KOPT-K1 (cell line): Measurements from ENCODE around the gene PCGF2.

ENCODE experiments used
- H3K27ac ChIP-seq: fragments of 200-600 bp; sonication (generic); 2 replicates; pipeline ENCODE4 v1.5.1; 2016; ENCODE audit warnings: antibody characterized with exemption, mild to moderate bottlenecking, low read depth, low read length; ENCODE audit not compliant: poor library complexity, severe bottlenecking
- H3K36me3 ChIP-seq: fragments of 200-600 bp; sonication (generic); 2 replicates; pipeline ENCODE4 v1.5.1; 2017; ENCODE audit warnings: antibody characterized with exemption, mild to moderate bottlenecking, low read length, moderate library complexity; ENCODE audit not compliant: insufficient read depth
- H3K9me3 ChIP-seq: fragments of 200-600 bp; sonication (generic); 2 replicates; pipeline ENCODE4 v1.5.1; 2017; ENCODE audit warnings: antibody characterized with exemption, low read length, mild to moderate bottlenecking; ENCODE audit not compliant: insufficient read depth, poor library complexity, severe bottlenecking

Gene PCGF2

DNA sequence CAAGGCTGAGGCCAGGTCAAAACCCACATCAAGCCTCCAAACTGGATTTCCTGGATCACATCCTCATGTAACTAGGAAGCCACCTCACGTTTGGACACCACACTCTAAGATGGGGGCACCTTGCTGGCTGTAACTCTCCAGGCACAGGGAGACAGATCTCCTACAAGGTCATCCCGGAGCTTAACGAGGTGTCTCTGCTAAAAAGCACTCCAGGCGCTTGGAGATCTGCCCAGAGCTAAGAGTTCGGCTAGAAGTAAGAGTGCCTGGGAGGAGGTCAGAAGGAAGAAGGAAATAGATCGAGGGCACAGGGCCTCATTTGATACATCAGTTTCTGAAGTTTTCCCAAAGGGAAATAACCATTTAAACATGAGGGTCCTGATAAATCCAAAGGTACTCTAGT, 20.3 kb upstream of the PCGF2 start:
- Histone ChIP-seq H3K27ac (no peak overlapping the region), H3K9me3 (no peaks in the 10 kb centered on the region), H3K36me3 (peaks cover 100% of the 10 kb centered on the region)

DNA sequence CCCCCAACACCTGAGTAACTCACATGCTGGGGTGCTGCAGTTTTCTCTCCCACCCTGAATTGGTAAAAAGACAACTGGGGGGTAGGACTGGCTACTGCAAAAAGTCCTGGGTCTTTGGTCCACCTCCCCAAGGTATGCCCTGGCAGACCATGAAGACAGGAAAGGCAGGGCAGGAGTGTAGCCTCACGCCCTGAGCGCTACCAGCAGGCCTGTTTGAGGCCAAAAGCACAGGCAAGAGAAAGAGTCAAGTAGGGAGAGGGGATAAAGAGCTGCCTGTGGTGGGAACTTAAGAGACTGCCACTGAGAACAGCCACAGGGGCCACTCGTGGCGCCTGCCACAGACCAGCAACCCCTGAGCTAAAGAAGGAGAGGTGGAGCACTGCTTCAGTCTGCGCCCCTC, 18.2 kb upstream of the PCGF2 start:
- no peak overlapping the region for H3K27ac ChIP-seq
- H3K9me3 ChIP-seq = no peaks in the 10 kb centered on the region
- H3K36me3 ChIP-seq = peaks cover 100% of the 10 kb centered on the region

DNA sequence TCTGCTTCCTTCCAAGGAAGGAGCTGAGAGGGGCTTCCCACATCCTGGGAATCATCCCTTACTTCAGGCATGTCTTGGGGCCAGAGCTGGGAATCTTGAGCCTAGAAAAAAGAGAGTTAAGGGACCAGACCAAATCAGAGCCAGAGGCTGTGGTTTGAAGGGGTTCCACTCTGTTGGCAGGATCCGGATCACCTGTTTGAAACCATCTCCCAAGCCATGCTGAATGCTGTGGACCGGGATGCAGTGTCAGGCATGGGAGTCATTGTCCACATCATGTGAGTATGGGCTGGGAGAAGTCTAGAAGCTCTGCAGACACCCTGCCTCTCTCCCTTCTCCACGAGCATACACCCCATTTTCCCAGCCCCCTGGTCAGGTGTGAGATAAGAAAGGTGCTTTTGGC, 14.1 kb upstream of the PCGF2 start:
- Histone ChIP-seq H3K27ac (no peak overlapping the region), H3K9me3 (no peaks in the 10 kb centered on the region), H3K36me3 (peaks cover 98% of the 10 kb centered on the region)

DNA sequence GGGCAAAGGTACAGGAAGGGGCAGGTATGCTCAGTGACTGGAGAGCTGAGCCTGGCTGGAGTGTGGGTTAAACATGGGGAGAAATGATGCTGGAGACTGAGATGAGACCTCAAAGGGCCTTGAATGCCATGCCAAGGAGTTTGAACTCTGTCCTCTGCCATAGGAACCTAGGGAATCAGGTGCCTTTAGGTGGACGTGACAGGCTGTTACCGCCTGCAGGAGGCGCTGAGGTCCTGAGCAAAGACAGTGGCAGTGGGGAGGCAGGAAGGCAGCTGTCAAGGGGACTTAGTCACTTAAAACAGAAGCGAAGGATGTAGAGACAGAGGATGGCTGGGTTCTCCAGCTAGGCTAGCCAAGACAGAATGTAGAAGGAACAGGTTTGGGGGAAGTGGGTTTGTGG, 13.5 kb upstream of the PCGF2 start:
- Histone ChIP-seq H3K27ac (no peak overlapping the region), H3K36me3 (peaks cover 98% of the 10 kb centered on the region), H3K9me3 (no peaks in the 10 kb centered on the region)

DNA sequence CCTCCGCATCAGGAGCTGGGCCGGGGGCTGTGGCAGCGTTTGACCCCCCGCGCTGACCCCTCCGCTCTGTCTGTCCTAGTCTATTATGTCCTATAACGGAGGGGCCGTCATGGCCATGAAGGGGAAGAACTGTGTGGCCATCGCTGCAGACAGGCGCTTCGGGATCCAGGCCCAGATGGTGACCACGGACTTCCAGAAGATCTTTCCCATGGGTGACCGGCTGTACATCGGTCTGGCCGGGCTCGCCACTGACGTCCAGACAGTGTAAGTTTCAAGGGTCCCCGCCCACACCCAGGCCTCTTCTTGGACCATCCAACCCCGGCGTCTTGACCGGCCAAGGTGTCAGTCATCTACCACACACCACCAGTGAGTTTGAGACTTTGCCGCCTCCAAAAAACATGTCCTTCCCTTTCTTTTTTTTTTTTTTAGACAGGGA, 5.0 kb upstream of the PCGF2 start:
- Histone ChIP-seq H3K36me3 (peaks cover 43% of the 10 kb centered on the region), H3K9me3 (no peaks in the 10 kb centered on the region), H3K27ac (peak overlapping the region; percentile 73)

DNA sequence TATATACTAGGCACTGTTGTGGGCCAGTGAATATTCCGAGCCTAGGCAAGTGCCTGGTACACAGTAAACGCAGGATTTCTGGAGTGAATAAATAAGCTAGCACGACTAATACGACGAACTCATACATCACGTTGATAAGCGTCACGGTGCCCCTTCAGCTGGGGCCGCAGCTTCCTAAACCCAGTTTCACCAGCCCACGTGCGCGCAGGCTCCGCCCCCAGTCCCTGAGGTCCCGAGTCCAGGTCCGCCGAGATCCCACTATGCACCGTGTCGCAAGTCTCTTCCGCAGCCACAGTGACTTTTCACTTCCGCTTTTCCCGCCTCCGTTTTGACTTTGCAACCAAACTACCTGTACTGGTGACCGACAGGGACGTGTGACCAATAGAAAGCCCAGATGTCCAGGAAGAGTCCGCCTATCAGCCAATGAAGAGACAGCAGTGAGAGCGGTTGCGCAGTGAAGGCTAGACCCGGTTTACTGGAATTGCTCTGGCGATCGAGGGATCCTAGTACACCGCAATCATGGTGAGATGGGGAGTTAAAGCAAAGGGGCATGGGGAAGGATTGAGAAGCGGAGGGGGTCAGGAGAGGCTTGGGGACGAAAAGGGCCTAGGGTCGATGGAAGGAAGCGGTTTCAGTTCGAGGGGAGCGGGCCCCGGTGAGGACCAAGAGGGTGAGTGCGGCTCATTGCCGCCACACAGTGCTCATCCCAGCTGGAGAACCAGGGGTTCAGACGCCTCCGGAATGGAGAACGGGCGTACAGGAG, 4.4 kb upstream of the PCGF2 start, which contains the start of gene PSMB3:
TSS of gene PSMB3 (plus strand) at position 434 of the 763 bp plus-strand sequence. CDS start at position 520, 86 bp downstream.
- no peaks in the 10 kb centered on the region for H3K9me3 ChIP-seq
- peak within 1 kb of the TSS; percentile 73 for H3K27ac ChIP-seq
- peaks cover 37% of the 10 kb centered on the region for H3K36me3 ChIP-seq

DNA sequence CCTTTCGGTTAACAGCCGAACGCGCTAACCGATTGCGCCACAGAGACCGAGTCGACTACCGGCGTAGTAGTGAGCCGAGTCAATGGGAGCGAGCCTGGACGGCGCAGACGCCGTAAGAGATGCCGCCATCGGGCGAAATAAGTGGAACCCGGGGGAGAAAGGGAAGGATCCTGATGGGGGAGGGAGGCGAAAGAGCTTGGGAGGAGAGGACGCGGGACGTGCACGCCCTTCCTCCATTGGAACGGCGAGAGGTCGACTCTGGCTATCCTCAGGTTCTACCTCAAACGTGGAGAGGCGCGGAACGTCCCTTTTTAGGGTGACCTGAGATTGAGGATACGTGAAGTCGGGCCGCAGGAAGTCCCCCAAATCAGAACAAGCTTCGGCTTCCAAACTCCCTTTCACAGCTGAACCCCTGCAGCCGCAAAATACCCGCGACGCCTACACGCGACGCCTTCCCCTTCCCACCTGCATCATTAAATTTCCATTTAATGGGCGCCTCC, 3.7 kb upstream of the PCGF2 start:
- peaks cover 31% of the 10 kb centered on the region for H3K36me3 ChIP-seq
- H3K27ac ChIP-seq = peak overlapping the region; percentile 73
- no peaks in the 10 kb centered on the region for H3K9me3 ChIP-seq

DNA sequence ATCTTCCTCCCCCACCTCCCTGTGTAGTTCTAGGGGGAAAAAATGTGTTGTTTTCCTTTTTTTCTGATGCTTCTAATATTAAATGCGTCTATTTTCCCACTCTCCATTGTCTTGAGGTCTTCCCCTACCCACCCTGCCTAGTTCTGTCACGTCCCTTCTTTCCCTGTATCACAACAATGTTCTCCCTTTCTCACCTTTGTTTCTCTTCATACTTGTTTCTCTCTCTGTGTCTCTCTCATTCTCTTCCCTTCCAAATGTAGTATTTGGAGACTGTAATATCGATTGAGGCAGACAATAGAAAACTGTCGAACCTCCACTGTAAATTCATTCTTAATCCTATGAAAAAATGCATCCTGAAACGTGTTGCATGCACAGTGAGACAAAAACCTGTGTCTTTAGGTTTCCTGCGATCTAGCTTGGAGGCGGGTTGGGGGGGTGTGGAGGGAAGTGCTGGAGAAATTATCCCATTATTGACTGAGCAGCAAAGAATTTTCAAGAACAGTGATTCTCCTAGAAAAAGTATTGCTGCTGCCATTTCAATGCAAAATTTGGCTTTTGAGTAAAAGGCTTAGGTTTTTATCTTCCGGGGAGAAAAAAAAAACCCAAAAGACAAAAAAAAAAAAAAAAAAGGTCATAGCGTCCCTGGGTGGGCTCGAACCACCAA, 3.1 kb upstream of the PCGF2 start:
- Histone ChIP-seq H3K9me3 (no peaks in the 10 kb centered on the region), H3K27ac (no peak overlapping the region), H3K36me3 (peaks cover 25% of the 10 kb centered on the region)

DNA sequence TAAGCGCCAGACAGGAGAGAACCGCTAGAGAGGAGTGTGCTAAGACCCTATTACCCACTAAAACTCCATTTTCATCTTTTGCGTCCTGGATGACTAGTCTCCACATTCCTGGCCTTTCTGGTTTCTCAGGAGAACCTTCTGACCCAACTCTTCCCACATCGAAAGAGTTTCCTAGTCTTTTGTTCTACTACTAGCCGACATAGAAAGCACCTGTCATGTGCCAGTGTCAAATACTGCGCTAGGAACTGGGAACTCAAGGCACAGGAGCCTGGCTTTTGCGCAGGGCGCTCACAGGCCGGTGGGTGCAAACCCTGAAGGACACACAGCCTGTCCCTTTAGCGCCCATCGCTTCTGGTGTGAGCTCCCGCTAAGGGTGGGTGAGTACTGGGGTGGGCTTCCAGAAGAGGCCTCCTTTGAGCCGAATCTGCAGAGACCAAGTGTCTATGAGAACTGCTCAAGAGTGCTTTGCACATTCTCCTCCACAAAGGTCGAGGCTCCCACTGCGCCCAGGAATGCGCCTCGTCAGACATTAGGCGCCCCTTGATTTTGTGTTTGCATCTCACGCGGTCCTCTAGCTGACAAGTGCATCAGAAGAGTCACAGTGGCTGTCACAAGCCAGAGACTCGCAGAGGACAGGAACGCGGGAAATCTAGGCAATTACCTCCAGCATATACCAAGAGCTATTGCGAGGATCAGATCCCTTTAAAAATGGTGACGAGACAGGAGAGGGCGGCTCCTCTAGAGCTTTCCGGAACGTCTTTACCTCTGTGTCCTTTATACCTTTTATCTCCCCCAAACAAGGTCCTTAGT, 2.4 kb upstream of the PCGF2 start:
- Histone ChIP-seq H3K36me3 (peaks cover 18% of the 10 kb centered on the region; the same call in 1 of the 2 replicates), H3K27ac (no peak overlapping the region), H3K9me3 (no peaks in the 10 kb centered on the region)

DNA sequence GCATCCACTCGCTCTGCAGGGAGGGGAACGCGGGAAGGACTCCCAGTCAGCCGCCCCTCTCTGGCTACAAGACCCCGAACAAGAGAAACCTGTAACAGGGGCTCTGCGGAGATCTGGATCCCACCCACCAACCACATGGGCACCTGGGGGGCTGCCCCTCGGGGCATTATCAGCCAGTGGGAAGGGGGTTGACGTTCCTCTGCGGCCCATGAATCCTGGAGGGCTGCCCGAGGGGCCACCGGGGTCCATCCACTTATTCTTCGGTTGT, 1.8 kb upstream of the PCGF2 start:
- Histone ChIP-seq H3K27ac (no peak overlapping the region), H3K9me3 (no peaks in the 10 kb centered on the region), H3K36me3 (peaks cover 12% of the 10 kb centered on the region; the same call in 1 of the 2 replicates)

DNA sequence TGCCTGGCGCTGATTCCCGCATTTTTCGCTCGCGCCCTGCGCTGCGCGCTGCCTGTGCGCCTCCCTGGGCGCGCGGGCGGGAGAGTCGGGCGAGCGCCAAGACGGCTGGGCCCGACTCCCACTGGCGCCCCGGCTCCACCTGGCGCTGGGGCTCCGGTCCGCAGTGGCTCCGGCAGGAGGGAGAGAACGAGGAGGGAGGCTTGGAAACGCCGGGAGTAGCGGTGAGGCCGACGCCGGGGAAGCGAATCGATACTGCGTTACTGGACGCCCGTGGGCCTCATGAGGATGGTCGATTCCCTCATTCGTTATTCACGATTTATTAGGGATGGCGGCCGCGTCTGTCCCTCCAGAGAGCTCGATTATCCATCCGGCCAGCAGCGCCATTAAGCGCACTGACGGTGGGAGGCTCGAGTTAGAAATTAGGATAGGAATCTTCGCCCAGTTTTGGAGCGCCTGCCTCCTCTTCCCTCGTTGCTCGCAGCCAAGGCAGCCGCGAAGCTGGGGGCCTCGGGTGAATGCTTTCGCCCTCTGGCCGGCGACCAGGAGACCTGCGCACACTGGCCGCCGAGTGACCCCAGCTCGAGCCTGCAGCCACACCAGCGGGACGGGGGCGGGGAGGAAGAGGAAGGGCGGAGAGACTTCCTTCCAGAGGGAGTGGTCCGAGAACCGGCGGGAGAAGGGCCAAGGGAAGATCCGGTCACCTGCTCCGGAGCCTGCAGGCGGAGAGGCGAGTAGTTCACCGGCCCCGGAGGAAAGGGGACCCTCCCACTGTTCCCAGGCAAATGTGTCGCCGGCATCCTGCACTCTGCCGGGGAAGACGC, 1.3 kb upstream of the PCGF2 start:
- Histone ChIP-seq H3K27ac (no peak overlapping the region), H3K36me3 (peaks cover 7% of the 10 kb centered on the region; the same call in 1 of the 2 replicates), H3K9me3 (no peaks in the 10 kb centered on the region)

DNA sequence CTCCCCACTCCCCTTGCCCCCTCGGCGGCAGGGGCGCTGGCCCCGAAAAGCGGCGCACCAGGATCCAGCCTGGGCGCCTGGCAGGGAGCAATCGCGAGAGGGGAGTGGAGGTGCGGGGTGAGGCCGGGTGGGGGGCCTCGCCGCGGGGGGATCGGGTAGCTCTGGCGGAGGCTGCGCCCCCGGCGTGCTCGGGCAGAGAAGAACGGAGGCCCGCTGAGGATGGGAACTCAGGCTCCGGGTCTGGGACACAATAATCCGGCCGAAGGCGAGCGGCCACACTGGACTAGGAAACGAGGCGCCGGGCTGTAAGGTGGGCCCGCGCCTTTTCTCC, 721 bp upstream of the PCGF2 start:
- Histone ChIP-seq H3K36me3 (peaks cover 2% of the 10 kb centered on the region; the same call in 1 of the 2 replicates), H3K27ac (no peak overlapping the region), H3K9me3 (no peaks in the 10 kb centered on the region)

DNA sequence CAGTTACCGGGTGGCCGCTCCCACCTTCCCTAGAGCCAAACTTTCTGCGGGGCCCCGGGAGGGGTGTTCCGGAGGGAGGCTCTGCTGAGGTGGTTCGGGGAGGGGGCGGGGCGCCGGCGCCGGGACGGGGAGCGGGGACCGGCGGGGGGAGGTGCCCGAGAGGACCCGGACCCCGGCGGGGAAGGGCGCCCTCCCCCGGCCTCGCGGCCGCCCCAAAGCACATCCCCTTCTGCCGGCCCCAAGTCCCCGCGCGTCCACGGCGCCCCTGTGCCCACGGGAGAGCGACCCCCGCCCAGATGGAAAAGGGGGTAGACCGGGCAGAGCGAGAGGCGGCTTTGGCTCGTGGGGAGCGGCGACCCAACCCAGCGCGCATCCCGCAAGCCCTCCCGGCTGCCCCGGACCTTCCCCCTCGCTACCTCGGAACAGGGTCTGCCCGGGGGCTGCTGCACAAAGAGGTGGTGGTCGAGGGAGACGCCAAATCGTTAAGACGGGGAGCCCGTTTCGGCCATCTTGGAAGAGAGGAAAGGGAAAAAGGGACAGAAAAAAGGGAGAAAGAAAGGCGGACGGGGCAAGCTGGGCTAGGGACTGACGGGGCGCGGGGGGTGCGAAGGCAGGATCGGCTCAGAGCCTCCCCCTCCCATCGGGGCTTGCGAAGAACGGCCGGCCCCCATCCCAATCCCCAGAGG, 530 bp downstream of the PCGF2 start:
- Histone ChIP-seq H3K9me3 (no peaks in the 10 kb centered on the region), H3K27ac (peak overlapping the region; percentile 55), H3K36me3 (no peaks in the 10 kb centered on the region)

DNA sequence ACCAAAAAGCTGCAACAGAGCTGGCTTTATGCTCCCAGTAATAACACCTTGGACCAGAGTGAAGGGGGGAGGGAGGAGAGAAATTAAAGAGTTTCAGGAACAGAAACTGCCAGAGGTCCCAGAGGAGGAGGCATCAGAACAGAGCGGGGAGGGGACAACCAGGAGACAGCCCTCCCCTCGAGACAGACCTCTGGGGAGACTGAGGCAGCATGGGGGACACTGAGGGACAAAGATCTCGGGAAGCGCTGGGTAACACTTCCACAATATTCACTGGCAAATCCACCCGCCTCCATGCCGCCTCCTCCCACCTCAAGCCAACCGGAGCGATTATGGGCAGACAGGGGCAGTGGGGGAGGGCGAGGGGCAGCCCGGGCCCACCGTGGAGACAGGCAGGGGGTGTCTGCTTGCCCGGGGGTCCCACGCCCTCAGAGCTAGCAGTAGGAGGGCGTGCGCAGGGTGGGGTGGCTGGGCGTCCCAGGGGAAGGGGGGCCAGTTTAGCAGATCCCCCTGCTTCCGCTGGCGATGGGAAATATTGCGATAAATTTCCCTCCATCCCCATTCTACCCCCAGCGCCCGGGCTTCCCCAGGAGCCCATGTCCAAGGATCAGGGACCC, 1.2 kb downstream of the PCGF2 start:
- peak overlapping the region; percentile 55 for H3K27ac ChIP-seq
- H3K36me3 ChIP-seq = no peaks in the 10 kb centered on the region
- no peaks in the 10 kb centered on the region for H3K9me3 ChIP-seq
